HG02870 (cell line): ENCODE results near the gene DMC1.

Source experiments
- ATAC-seq: cut with Tn5 transposase; IDR thresholded peaks from one replicate; pipeline ENCODE4 v1.9.1; 2021; ENCODE audit warnings: mild to moderate bottlenecking, moderate library complexity; ENCODE audit not compliant: unreplicated experiment

DMC1 gene

GRCh38 chr22:38567531-38568285, 2.3 kb downstream of the DMC1 start:
- ATAC-seq: no peak

GRCh38 chr22:38566726-38567504, 3.1 kb downstream of the DMC1 start:
- no peak for ATAC-seq

GRCh38 chr22:38565441-38565840, 4.5 kb downstream of the DMC1 start:
- ATAC-seq: no peak

- no peak for ATAC-seq
Observed at GRCh38 chr22:38564669-38565068, 5.3 kb downstream of the DMC1 start.

- ATAC-seq: no peak
Observed at GRCh38 chr22:38554281-38554680, 15.7 kb downstream of the DMC1 start.

- no peak for ATAC-seq
Observed at GRCh38 chr22:38549101-38549894, 20.7 kb downstream of the DMC1 start.

GRCh38 chr22:38540701-38541100, 29.3 kb downstream of the DMC1 start:
- ATAC-seq: no peak

- ATAC-seq: no peak
Observed at GRCh38 chr22:38531251-38531938, 38.6 kb downstream of the DMC1 start.

- no peak for ATAC-seq
Observed at GRCh38 chr22:38524429-38524828, 45.6 kb downstream of the DMC1 start.

- ATAC-seq: no peak
Observed at GRCh38 chr22:38523479-38523878, 46.5 kb downstream of the DMC1 start.

- ATAC-seq: no peak
Observed at GRCh38 chr22:38523029-38523428, 47.0 kb downstream of the DMC1 start.

GRCh38 chr22:38519453-38520250, 50.3 kb downstream of the DMC1 start:
- no peak for ATAC-seq

- no peak for ATAC-seq
Observed at GRCh38 chr22:38518620-38519019, 51.4 kb downstream of the DMC1 start.

GRCh38 chr22:38513063-38513462, 56.9 kb downstream of the DMC1 start:
- no peak for ATAC-seq

GRCh38 chr22:38510416-38510970, 59.5 kb downstream of the DMC1 start:
- ATAC-seq: no peak

GRCh38 chr22:38506118-38506962, 63.6 kb downstream of the DMC1 start, which contains the start of gene DDX17:
TSS of gene DDX17 (minus strand) at chr22:38506311.
- peak; percentile 88 for ATAC-seq

GRCh38 chr22:38505541-38506117, 64.4 kb downstream of the DMC1 start:
- ATAC-seq: peak; percentile 17

- no peak for ATAC-seq
Observed at GRCh38 chr22:38504731-38505540, 65.0 kb downstream of the DMC1 start.
